GM18520 (cell line): ENCODE results near the gene ACO2.
A peak's percentile ranks its signal among the peaks of the same experiment; 100 is the strongest.
"Not testable (repeated sequence)": the region's sequence is repeated elsewhere in the genome, so short reads cannot be mapped to it uniquely, and the experiment has no call there.

ENCODE experiments used
- ATAC-seq: cut with Tn5 transposase; IDR thresholded peaks from one replicate; pipeline ENCODE4 v1.9.1; 2021; ENCODE audit not compliant: unreplicated experiment

Gene ACO2

DNA sequence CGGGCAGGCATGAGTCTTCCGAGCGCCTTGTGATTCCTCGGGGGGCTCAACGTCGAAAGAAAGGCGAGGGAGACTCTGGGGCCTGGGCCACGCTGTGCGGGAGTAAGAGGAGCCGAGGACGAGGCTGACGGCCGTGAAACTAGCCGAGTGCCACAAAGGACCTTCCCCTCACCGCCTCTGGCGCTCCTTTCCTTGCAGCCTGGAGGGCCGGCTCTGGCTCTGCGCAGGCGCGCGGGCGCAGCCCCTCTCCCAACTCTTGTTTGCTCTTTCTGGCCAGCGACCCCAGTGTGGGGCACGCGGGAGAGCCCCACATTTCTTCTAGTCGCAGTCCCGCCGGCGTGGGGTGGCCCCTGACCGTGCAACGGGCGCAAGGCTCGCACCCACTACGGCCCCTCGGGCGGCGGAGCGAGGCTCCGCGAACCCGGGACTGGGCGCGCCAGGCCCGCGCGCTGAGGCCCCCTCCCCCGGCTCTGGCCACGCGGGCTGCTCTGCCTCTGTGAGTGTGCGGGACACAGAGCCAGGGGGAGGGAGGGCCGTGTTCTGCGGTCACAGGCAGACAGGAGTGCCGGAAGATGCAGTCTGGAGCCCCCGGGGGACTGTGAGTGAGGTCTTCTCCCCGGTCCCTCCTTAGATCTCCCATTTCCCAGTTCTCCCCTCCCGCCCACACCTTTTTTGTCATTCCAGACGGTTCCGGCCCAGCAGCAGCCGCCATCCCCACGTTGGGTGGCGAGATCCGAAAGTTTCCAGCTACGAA, 21.3 kb upstream of the ACO2 start:
- no peak for ATAC-seq

GRCh38 chr22:41448189-41448808, 20.6 kb upstream of the ACO2 start:
- peak; percentile 37 for ATAC-seq

DNA sequence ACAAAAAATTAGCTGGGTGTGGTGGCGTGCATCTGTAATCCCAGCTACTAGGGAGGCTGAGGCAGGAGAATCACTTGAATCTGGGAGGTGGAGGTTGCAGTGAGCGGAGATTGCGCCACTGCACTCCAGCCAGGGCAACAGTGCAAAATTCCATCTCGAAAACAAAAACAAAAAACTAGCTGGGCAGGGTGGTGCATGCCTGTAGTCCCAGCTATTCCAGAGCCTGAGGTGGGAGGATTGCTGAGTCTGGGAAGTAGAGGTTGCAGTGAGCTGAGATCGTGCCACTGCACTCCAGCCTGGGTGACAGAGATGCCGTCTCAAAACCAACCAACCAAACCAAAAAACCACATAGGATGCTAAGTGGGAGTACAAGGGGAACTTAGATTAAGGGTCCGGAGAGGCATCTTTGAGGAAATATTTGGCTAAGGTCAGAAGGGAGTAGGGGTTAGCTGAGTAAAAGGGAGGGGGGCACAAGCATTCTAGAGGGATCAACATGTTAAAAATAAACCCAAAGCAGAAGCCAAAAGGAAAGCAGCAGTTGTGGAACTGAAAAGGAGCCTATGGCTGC, 10.7 kb upstream of the ACO2 start:
- no peak for ATAC-seq

DNA sequence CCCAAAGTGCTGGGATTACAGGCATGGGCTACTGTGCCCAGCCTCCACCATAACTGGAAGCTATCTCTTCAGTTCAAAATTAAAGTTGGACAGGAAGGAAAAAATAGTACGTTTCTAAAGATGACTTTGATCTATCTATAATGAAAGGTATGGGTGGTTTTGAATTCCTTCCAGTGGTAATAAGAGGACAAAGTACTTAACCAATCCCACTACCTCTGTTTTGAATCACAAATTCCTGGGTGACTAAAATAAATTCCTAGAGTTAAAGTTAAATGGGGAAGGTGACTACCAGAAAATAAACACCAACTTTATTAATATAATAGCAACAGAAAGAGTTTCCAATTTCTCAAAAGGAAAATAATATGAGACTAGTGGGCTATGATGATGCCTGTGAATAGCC, 9.5 kb upstream of the ACO2 start:
- ATAC-seq, result no peak

GRCh38 chr22:41460071-41460470, 8.8 kb upstream of the ACO2 start:
- not testable (repeated sequence) for ATAC-seq

- ATAC-seq, result no peak
Observed at GRCh38 chr22:41461901-41462300, 7.0 kb upstream of the ACO2 start.

GRCh38 chr22:41469218-41469851, 418 bp downstream of the ACO2 start:
- ATAC-seq, result no peak

DNA sequence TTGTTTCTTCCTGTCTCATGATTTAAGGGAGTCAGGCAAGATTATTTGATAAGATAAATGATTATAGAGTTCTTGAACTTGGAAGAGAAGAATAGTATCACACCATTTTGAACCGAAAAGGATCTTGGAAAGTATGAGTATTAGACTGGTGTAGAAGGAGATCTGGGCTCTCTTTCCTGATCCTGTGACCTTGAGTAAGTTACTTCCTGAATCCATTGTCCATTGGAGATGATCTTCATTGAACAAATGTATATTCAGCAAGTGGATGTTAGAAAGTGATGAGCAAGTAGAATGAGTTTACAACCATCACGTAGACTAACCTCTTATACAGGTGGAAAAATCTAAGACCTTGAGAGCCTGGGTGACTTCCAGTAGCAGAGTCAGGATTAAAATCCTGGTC, 2.0 kb downstream of the ACO2 start:
- no peak for ATAC-seq

- no peak for ATAC-seq
Observed at GRCh38 chr22:41471568-41471967, 2.7 kb downstream of the ACO2 start.

DNA sequence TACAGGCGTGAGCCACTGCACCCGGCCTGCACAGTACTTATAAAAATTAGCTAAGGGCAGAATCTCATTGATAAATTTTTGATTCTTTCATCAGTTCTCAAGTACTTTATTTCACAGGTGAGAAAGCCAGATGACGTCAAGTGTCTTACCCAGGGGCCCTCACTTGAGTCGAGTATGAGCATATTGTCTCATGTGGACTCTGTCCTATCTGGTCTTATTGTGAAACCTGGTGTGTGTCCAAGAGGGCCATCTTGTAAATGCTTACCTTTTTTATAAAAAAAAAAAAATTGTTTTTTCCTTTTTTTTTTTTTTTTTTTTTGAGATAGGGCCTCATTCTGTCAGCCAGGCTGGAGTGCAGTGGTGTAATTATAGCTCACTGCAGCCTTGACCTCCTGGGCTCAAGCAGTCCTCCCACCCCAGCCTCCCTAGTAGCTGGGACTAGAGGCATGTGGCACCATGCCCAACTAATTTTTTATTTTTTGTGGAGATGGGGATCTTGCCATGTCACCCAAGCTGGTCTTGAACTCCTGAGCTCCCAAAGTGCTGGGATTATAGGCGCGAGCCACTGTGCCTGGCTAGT, 6.0 kb downstream of the ACO2 start:
- no peak for ATAC-seq

GRCh38 chr22:41478473-41478872, 9.6 kb downstream of the ACO2 start:
- no peak for ATAC-seq

DNA sequence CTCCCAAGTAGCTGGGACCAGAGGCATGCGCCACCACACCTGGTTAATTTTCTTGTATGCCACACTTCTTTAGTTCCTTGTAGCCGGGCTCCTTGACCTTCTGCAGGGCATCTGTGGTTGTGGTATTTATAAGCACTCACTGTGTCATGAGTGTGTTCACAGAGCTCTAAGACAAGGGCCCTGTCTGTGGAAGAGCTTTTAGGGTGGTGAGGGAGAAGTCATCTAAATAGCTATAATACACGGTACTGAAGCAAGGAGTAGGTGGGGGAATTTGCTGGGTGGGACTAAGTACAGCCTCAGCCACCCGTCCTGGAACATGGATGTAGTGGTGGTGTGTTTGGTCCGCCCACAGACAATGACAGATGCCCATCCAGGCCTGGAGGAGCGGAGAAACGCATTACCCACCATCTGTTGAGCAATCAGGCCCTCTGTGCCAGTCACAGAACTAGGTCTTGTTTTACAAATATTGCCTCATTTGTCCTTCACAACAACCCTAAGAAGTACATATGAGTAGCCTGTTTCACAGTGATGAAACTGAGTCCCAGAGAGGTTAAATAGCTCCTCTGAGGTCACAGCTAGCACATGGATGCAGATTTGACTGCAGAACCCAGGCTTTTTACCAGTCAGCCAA, 10.1 kb downstream of the ACO2 start:
- ATAC-seq, result no peak

GRCh38 chr22:41479671-41480396, 10.9 kb downstream of the ACO2 start:
- ATAC-seq, result no peak

GRCh38 chr22:41480397-41480735, 11.4 kb downstream of the ACO2 start:
- no peak for ATAC-seq

GRCh38 chr22:41481131-41481830, 12.4 kb downstream of the ACO2 start:
- no peak for ATAC-seq

GRCh38 chr22:41481925-41482318, 13.0 kb downstream of the ACO2 start:
- ATAC-seq, result no peak

- ATAC-seq, result no peak
Observed at GRCh38 chr22:41482319-41482935, 13.5 kb downstream of the ACO2 start.

DNA sequence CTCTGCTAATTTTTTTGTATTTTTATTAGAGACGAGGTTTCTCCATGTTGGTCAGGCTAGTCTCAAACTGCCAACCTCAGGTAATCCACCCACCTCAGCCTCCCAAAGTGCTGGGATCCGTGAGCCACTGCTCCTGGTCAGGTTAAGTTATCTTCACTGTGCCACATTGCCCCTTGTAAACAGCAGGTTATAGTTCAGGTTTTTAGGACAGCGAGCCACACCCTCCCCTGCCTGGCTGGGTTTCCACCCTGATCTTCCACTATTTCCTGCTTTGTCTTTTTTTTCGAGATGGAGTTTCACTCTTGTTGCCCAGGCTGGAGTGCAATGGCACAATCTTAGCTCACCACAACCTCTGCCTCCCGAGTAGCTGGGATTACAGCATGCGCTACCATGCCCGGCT, 16.1 kb downstream of the ACO2 start:
- no peak for ATAC-seq

DNA sequence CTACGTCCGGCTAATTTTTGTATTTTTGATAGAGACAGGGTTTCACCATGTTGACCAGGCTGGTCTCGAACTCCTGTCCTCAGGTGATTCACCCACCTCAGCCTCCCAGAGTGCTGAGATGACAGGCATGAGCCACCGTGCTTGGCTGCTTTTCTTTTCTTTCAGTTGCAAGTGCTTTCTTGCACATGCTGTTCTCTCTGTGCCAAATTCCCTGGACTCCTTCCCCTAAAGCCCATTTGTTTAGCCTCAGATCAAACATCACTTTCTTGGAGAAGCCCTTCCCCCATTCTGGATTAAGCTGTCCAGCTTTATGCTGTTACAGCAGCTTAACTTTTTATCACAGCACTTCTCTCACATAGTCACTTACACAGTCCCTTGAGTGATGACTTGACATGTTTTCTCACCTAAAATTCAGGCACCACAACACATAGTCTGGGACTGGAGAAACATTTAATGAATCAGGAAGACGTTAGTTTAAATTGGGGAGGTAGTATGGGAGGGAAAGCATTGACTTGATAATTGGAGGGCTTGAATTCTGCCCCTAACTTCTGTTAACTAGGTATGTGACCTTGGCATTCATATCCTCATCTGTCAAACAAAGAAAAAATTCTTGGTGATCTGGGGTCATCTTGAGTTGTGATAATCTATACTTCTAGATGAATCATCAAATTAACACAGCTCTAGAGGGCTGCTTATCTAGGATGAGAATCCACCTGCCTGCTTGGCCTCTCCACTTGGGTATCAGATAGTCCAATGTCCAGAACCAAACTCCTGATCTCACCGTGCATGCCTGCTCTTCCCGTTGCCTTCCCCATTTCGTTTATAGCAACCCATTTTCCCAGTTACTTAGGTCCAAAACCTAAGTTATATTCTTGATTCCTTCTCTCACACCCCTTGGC, 18.4 kb downstream of the ACO2 start:
- ATAC-seq, result no peak
